CD14-positive monocyte (primary cell): ENCODE data around the gene NPEPPS. TPM values are rescaled to one million over a fixed set of nuclear protein-coding genes. Genes with fewer than 3 reads are reported as not detected.
"Not testable (repeated sequence)": the region's sequence is repeated elsewhere in the genome, so short reads cannot be mapped to it uniquely, and the experiment has no call there.

Experiments used
- DNase-seq, 3 donors: peaks; one replicate each; pipeline ENCODE4 v3.0.0-alpha.2; 2011 to 2022
- H2AFZ ChIP-seq: 2 replicates; pipeline ENCODE4 v1.6.0; 2012; ENCODE audit warnings: mild to moderate bottlenecking, low read depth, low read length, inconsistent platforms; ENCODE audit not compliant: insufficient read depth, poor library complexity, severe bottlenecking
- H3K27ac ChIP-seq, 2 donors: 1 replicate in 1 of 2; 2 replicates in 1 of 2; pipeline ENCODE4 v1.5.1; 2012 to 2013; ENCODE audit warnings: low read length in 2 of 2, control low read depth in 1 of 2, inconsistent platforms in 1 of 2, low read depth in 1 of 2, mild to moderate bottlenecking in 1 of 2
- H3K27me3 ChIP-seq, 2 donors: one replicate each; pipeline versions ENCODE4 v1.6.0 to v1.6.1; 2011 to 2013; ENCODE audit warnings: low read length in 2 of 2; ENCODE audit not compliant: control insufficient read depth in 2 of 2, insufficient read depth in 2 of 2
- H3K36me3 ChIP-seq, 2 donors: replicated peaks in 1 of 2; 1 replicate in 1 of 2; 2 replicates in 1 of 2; pipeline versions ENCODE4 v1.5.1 to v1.6.1; 2012 to 2013; ENCODE audit warnings: low read length in 2 of 2, control low read depth in 1 of 2, inconsistent platforms in 1 of 2, mild to moderate bottlenecking in 1 of 2; ENCODE audit not compliant: insufficient read depth in 2 of 2, control insufficient read depth in 1 of 2
- H3K4me1 ChIP-seq, 2 donors: 1 replicate in 1 of 2; 2 replicates in 1 of 2; pipeline versions ENCODE4 v1.5.1 to v1.6.1; 2012 to 2013; ENCODE audit warnings: low read length in 2 of 2, control low read depth in 1 of 2, inconsistent platforms in 1 of 2, mild to moderate bottlenecking in 1 of 2, moderate library complexity in 1 of 2; ENCODE audit not compliant: insufficient read depth in 2 of 2, control insufficient read depth in 1 of 2
- H3K4me2 ChIP-seq: replicated peaks from 2 replicates; pipeline ENCODE3; 2012; ENCODE audit warnings: low read length, moderate library complexity, mild to moderate bottlenecking; ENCODE audit not compliant: poor library complexity, severe bottlenecking; ENCODE audit errors: extremely low read depth
- H3K4me3 ChIP-seq, 3 experiments: fragments of 200-600 bp in 1 of 3; sonication (generic) in 1 of 3; replicated peaks in 1 of 3; 1 replicate in 2 of 3; 2 replicates in 1 of 3; pipeline ENCODE4 v1.5.1; 2011 to 2013; ENCODE audit warnings: low read length in 3 of 3, mild to moderate bottlenecking in 3 of 3, control low read depth in 2 of 3, low read depth in 2 of 3, inconsistent platforms in 1 of 3, moderate library complexity in 1 of 3
- H3K79me2 ChIP-seq: 2 replicates; pipeline ENCODE4 v1.6.0; 2012; ENCODE audit warnings: mild to moderate bottlenecking, control low read depth, inconsistent platforms, low read length, moderate library complexity; ENCODE audit not compliant: insufficient read depth
- H3K9ac ChIP-seq: 2 replicates; pipeline ENCODE4 v1.6.0; 2017; ENCODE audit warnings: low read length, mild to moderate bottlenecking; ENCODE audit not compliant: insufficient read depth, poor library complexity, severe bottlenecking
- H3K9me3 ChIP-seq, 2 donors: replicated peaks in 1 of 2; 1 replicate in 1 of 2; 2 replicates in 1 of 2; pipeline versions ENCODE4 v1.5.1 to v1.6.1; 2012 to 2013; ENCODE audit warnings: low read length in 2 of 2, control low read depth in 1 of 2; ENCODE audit not compliant: control insufficient read depth in 1 of 2, insufficient read depth in 1 of 2
- H4K20me1 ChIP-seq: 2 replicates; pipeline ENCODE4 v1.6.0; 2012; ENCODE audit warnings: mild to moderate bottlenecking, low read length, control low read depth, moderate library complexity; ENCODE audit not compliant: insufficient read depth
- H3K27ac Mint-ChIP-seq, 7 donors: one replicate each; pipeline ENCODE4 v1.8.0; 2020; ENCODE audit warnings: mild to moderate bottlenecking in 7 of 7, mixed read lengths in 7 of 7, moderate library complexity in 6 of 7, inconsistent platforms in 2 of 7
- H3K27me3 Mint-ChIP-seq, 3 donors: one replicate each; pipeline ENCODE4 v1.8.0; 2021 to 2022; ENCODE audit warnings: low read depth in 3 of 3, mild to moderate bottlenecking in 3 of 3, mixed read lengths in 3 of 3, moderate library complexity in 3 of 3, inconsistent platforms in 1 of 3
- H3K36me3 Mint-ChIP-seq, 2 donors: one replicate each; pipeline ENCODE4 v1.8.0; 2020; ENCODE audit warnings: mixed read lengths in 2 of 2, inconsistent platforms in 1 of 2, mild to moderate bottlenecking in 1 of 2
- H3K4me1 Mint-ChIP-seq: one replicate; pipeline ENCODE4 v1.8.0; 2020; ENCODE audit warnings: mild to moderate bottlenecking, mixed read lengths
- H3K4me3 Mint-ChIP-seq, 2 donors: one replicate each; pipeline ENCODE4 v1.8.0; 2020; ENCODE audit warnings: mild to moderate bottlenecking in 2 of 2, mixed read lengths in 2 of 2, moderate library complexity in 1 of 2
- H3K9me3 Mint-ChIP-seq, 7 donors: one replicate each; pipeline ENCODE4 v1.8.0; 2020 to 2022; ENCODE audit warnings: mixed read lengths in 7 of 7, mild to moderate bottlenecking in 6 of 7, moderate library complexity in 6 of 7, inconsistent platforms in 2 of 7
- WGBS: methylation state at CpG from one replicate; pipeline ENCODE4 v1.1.5; 2013; ENCODE audit warnings: missing lambda C conversion rate; ENCODE audit not compliant: insufficient coverage; 5-methylcytosine and 5-hydroxymethylcytosine counted together
- intact Hi-C, 2 donors: fragments of 100-400 bp; cut with micrococcal nuclease; formaldehyde crosslinking; loops; one replicate each; pipeline versions ENCODE4 v1.15.0 to v1.15.1; 2023
- polyA plus RNA-seq, 3 donors: library from polyadenylated mRNA; depleted of rRNA in 1 of 3; unstranded in 2 of 3; stranded (reverse) in 1 of 3; fragments of 300-500 nt in 2 of 3; fragments of >200 nt in 1 of 3; fragmentation: Illumina TruSeq in 2 of 3; gene quantifications; 1 replicate in 2 of 3; 2 replicates in 1 of 3; pipeline ENCODE4 v1.2.3, GENCODE V29; 2012 to 2021

Gene NPEPPS
- polyA plus RNA-seq, 3 donors: 38.3 to 80.1 (median 53.1) TPM

GRCh38 chr17:47544327-47544726 is 13.4 kb downstream of the NPEPPS start:
- H3K27me3 ChIP-seq, H2AFZ ChIP-seq, H3K27ac Mint-ChIP-seq, H3K4me3 ChIP-seq, H3K27me3 Mint-ChIP-seq, H3K4me3 Mint-ChIP-seq, H3K27ac ChIP-seq, H3K4me2 ChIP-seq, H3K4me1 ChIP-seq, H3K9me3 ChIP-seq, intact Hi-C loops, H3K4me1 Mint-ChIP-seq, H3K9me3 Mint-ChIP-seq, DNase-seq, H3K9ac ChIP-seq: not testable (repeated sequence)
- peaks cover 14% of the 10 kb centered on the region for H4K20me1 ChIP-seq
- H3K36me3 ChIP-seq: peaks cover 0 to 13% of the 10 kb centered on the region in 2 donors
- peaks cover 11 to 32% of the 10 kb centered on the region in 2 donors for H3K36me3 Mint-ChIP-seq
- no CpG with 5 or more reads among the region's 6 CpGs for WGBS
- H3K79me2 ChIP-seq: peaks cover 28% of the 10 kb centered on the region

GRCh38 chr17:47554733-47555132 is 23.8 kb downstream of the NPEPPS start:
- H3K9me3 ChIP-seq, H3K27me3 Mint-ChIP-seq, intact Hi-C loops, H3K4me2 ChIP-seq, H3K4me1 ChIP-seq, H3K36me3 ChIP-seq, H3K4me3 Mint-ChIP-seq, H2AFZ ChIP-seq, DNase-seq, H3K79me2 ChIP-seq, H3K4me1 Mint-ChIP-seq, H3K27ac ChIP-seq, H3K9ac ChIP-seq, H3K9me3 Mint-ChIP-seq, H3K27me3 ChIP-seq, H3K4me3 ChIP-seq: not testable (repeated sequence)
- Mint-ChIP-seq H3K36me3 (peaks cover 14 to 21% of the 10 kb centered on the region in 2 donors), H3K27ac (peak overlapping the region in 2 of 7 donors; percentile 10 to 60)
- H4K20me1 ChIP-seq: peaks cover 16% of the 10 kb centered on the region
- WGBS: no CpG with 5 or more reads among the region's 4 CpGs

- H3K27me3 Mint-ChIP-seq, H3K27ac ChIP-seq, H3K4me3 ChIP-seq, H3K36me3 ChIP-seq, H3K4me1 Mint-ChIP-seq, H3K27ac Mint-ChIP-seq, H3K27me3 ChIP-seq, H3K4me2 ChIP-seq, H3K9me3 ChIP-seq, intact Hi-C loops, H2AFZ ChIP-seq, H3K4me3 Mint-ChIP-seq, H3K9me3 Mint-ChIP-seq, H3K4me1 ChIP-seq, DNase-seq, H3K9ac ChIP-seq: not testable (repeated sequence)
- peaks cover 12 to 16% of the 10 kb centered on the region in 2 donors for H3K36me3 Mint-ChIP-seq
- H4K20me1 ChIP-seq: peaks cover 23% of the 10 kb centered on the region
- peaks cover 11% of the 10 kb centered on the region for H3K79me2 ChIP-seq
- no CpG with 5 or more reads among the region's 3 CpGs for WGBS
Observed at GRCh38 chr17:47556108-47556507, 25.2 kb downstream of the NPEPPS start.

DNA sequence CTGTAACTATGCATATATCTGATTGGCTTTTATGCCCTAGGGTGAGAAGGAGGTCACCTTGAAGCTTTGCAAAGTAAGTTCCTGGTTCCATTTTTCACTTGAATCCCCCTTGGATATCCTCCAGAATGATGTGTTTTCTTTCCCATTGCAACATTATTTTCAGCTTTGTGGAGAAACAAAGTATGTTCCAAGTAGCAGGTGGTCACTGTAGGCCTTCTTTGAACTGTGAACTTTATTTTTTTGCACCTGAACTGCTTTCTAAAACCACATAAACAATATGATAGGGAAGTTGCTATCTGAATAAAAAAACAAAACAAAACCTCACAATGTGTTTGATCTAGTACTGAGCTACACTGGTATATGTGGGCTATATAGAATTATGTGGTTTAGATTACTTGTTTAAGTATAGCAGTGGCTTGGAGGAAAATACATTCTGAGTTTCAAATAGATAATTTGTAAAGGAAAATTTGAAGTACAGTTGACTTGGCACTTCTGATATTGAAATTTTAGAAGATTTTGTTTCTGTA is 29.7 kb downstream of the NPEPPS start:
- H2AFZ ChIP-seq, H3K4me2 ChIP-seq, H3K4me1 ChIP-seq, H3K9me3 Mint-ChIP-seq, H3K9ac ChIP-seq, H3K4me3 ChIP-seq, H3K4me3 Mint-ChIP-seq, H3K9me3 ChIP-seq, H3K27me3 Mint-ChIP-seq, H3K4me1 Mint-ChIP-seq, H3K36me3 ChIP-seq, H3K27ac ChIP-seq, H3K27me3 ChIP-seq, DNase-seq, intact Hi-C loops: not testable (repeated sequence)
- Mint-ChIP-seq H3K36me3 (peaks cover 11 to 16% of the 10 kb centered on the region in 2 donors), H3K27ac (peak overlapping the region in 1 of 7 donors; percentile 26)
- Histone ChIP-seq H4K20me1 (peaks cover 23% of the 10 kb centered on the region), H3K79me2 (peaks cover 14% of the 10 kb centered on the region)
